Adipose tissue (tissue), 3 donors: ENCODE measurements around the gene TMEM44. TPM values are rescaled to one million over a fixed set of nuclear protein-coding genes. Genes with fewer than 3 reads are reported as not detected.

Experiments
- H3K27ac ChIP-seq: one replicate; pipeline ENCODE4 v1.5.1; 2013; ENCODE audit warnings: low read depth, low read length
- WGBS, 3 donors: extraction: QIAGEN DNeasy Blood & Tissue Kit; methylation state at CpG; one replicate each; pipeline ENCODE4 v1.1.7; 2013; 5-methylcytosine and 5-hydroxymethylcytosine counted together
- polyA plus RNA-seq, 3 donors: library from polyadenylated mRNA; stranded (reverse); fragments of 200-250 nt; gene quantifications; one replicate each; pipeline ENCODE4 v1.2.3, GENCODE V29; 2013
- donor health status: healthy with polysubstance abuse.
- donor health status: Bipolar disorder and iron deficiency.
- donor health status: healthy.

Gene TMEM44
- 10 to 100 TPM in 1 of 3 donors, 1 to 10 TPM in 2; 2.3 to 18.2 (median 9.1) TPM for polyA plus RNA-seq

GRCh38 chr3:194633349-194634004, at the start of gene TMEM44:
Gene TMEM44 (minus strand): TSS chr3:194633419. CDS start chr3:194633215, 204 bp downstream.
- 1% methylated on average over 59 to 66 of the region's 66 CpGs for WGBS, 3 donors
- peak within 1 kb of the TSS; percentile 10 for H3K27ac ChIP-seq

- no peak overlapping the region for H3K27ac ChIP-seq
- 35 to 41% (median 41%) methylated on average over 14 of the region's 14 CpGs for WGBS, 3 donors
Measured at GRCh38 chr3:194682694-194683310, 49.6 kb upstream of the TMEM44 start.

GRCh38 chr3:194682189-194682693, 49.0 kb upstream of the TMEM44 start:
- WGBS, 3 donors, result 31 to 33% (median 32%) methylated on average over 4 of the region's 4 CpGs
- H3K27ac ChIP-seq, result no peak overlapping the region

- 75 to 84% (median 80%) methylated on average over 11 of the region's 11 CpGs for WGBS, 3 donors
Measured at GRCh38 chr3:194680888-194681615, 47.8 kb upstream of the TMEM44 start.

DNA sequence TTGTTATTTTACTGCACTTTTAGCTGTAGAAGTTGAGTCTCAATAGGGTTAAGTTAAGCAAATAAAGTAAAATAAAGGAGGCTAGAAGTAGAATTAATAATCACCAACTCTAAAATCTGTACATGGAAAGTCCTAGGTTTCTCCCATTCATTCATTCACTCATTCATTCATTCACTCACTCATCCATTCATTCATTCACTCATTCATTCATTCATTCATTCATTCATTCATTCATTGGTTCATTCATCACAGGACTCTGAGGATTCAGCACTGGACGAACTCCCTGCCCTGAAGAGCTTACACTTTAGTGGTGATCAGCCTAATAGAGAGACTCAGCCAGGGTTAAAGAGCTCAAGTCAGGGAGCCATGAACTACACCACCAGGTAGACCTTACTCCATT, 43.3 kb upstream of the TMEM44 start:
- H3K27ac ChIP-seq, result no peak overlapping the region
- WGBS, 3 donors, result 67 to 87% (median 81%) methylated on average over 1 of the region's 1 CpG

More at GRCh38 chr3:194680888-194681615, 47.8 kb upstream of the TMEM44 start:
- no peak overlapping the region for H3K27ac ChIP-seq

DNA sequence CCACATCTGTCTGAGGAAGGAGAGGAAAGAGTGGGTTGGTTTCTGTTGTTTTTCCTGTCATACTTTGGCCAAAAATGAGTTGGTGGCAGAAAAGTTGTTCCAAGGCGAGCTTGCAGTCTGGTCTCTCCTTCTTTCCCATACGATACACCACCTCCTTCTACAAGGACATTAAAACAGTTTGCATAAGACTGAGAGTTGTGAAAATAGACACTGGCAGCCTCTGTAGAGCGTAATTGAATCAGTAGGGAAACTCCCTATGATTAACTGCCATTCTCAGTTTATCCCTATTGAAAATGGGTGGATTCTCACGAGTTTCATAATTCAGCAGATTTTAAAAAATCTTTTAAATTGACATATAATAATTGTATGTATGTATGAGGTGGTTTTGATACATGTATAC, 42.5 kb upstream of the TMEM44 start:
- no peak overlapping the region for H3K27ac ChIP-seq
- 42 to 61% (median 45%) methylated on average over 4 of the region's 4 CpGs for WGBS, 3 donors

GRCh38 chr3:194675081-194675640, 41.9 kb upstream of the TMEM44 start:
- H3K27ac ChIP-seq, result no peak overlapping the region
- WGBS, 3 donors, result 39 to 46% (median 45%) methylated on average over 12 of the region's 12 CpGs

DNA sequence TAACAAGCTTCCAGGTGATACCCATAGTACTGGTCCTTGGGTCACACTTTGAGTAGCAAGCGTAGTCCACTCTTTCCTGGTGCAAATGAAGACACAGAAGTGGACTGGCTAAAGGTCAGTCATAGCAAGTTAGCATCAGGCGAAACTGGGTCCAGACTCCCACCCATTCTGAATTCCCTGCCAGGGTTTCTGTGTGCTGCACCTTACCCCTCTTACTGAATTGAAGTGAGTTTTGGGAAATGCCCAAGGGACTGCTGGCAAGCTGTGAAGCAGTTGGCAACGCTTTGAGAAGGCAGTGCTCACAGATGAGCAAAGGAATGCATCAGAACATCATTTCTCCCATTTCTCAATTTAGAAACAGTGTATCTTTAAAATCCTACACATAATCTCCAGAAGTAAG, 40.5 kb upstream of the TMEM44 start:
- WGBS, 3 donors, result 77 to 80% (median 77%) methylated on average over 3 of the region's 3 CpGs
- H3K27ac ChIP-seq, result no peak overlapping the region

- H3K27ac ChIP-seq, result no peak overlapping the region
- 29 to 39% (median 38%) methylated on average over 5 of the region's 5 CpGs for WGBS, 3 donors
Measured at GRCh38 chr3:194672876-194673275, 39.7 kb upstream of the TMEM44 start.

DNA sequence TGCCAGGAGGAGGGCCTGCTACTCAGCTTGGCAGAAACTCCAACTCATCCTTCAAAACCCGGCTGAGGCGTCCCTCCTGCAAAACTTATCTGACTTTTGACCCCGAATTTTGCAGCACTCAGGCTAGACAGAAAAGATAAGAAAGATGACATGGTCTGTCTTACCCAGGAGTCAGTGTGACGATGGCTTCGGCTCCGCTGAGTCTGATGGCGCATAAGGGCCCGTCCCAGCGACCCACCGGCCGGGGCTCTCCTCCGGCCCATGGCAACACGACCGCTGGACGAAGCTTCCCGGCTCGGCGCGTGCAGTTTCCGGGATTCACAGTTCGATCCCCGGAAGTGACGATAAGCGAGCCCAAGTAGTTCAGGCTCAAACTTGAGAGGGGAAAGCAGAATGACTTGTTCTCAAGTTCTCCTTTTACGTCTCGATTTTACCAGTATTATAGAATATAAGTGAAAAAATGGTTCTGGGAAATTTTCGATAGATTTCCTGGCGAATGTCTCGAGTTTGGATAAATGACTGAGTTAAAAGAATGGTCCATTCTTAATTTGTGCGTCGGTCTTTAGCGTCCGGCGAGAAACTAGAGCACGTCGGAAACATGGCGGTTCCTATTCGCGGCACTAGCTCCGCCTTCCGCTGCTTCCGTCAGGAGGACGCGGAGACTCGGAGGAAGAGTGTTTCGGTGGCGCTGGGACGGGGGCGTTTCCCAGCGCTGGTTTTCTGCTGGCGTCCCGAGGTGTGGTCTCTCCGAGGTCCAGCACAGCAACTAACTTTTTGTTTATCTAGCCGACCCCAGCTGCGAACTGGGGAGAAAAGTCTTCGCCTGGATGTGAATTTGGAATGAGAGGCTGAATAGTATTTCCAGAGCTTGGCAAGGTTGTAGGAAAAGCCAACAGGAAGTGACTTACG, 38.9 kb upstream of the TMEM44 start, which contains the start of gene LSG1:
Gene LSG1 (minus strand): TSS at position 292 of the 909 bp plus-strand sequence. CDS start 29 bp downstream, at position 263.
- peak within 1 kb of the TSS; percentile 78 for H3K27ac ChIP-seq
- 0% methylated on average over 57 of the region's 57 CpGs for WGBS, 3 donors

DNA sequence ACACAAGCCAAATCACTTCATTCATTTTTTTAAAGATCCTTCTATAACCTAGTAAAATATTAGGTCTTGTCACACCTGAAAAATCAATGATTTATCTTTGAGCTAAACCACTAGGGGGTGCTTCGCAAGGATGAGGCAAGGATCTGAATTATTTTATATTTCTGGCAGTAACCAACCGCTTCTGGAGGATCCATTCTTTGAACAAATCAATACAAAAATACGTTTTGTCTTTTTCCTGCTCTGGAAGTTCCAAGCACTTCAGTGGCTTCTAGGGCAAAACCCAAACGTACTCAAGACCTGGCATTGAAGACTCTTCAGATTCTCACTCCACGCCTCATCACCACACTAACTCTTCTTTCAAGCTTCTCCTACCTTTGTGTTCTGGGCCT, 38.3 kb upstream of the TMEM44 start:
- WGBS, 3 donors, result 0% methylated on average over 5 of the region's 5 CpGs
- peak overlapping the region; percentile 78 for H3K27ac ChIP-seq

DNA sequence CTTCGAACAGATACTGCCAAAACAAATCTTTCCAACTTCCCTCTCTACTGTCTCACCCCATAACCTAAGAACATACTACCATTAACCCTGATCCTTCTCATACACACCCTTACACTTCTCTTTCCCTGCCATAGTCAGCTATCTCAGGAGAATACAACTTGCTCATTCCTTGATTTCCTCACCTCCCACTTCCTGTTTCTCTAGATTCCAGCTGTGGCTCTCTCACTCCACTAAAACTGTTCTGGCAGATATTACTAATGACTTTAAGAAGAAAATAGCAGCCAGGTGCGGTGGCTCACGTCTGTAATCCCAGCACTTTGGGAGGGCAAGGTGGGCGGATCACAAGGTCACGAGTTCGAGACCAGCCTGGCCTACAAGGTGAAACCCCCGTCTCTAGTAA, 34.1 kb upstream of the TMEM44 start:
- H3K27ac ChIP-seq, result no peak overlapping the region
- 66 to 80% (median 73%) methylated on average over 7 of the region's 7 CpGs for WGBS, 3 donors

DNA sequence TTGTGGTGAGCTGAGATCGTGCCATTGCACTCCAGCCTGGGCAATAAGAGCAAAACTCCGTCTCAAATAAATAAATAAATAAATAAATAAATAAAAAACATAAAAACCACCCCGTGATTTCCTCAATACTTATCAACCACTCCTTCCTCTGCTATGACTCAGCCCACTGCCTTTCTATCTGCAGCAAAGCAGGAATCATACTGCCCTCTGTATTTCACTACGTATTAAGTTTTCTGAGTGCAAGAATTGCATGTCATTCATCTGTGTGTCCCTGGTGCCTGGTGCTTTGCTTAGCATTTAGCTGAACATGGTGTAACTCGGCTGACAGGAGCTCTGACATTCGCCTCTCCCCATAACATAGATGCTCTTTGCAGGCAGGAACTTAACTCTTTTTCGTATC, 31.6 kb upstream of the TMEM44 start:
- WGBS, 3 donors, result 75 to 91% (median 81%) methylated on average over 7 of the region's 7 CpGs
- no peak overlapping the region for H3K27ac ChIP-seq

DNA sequence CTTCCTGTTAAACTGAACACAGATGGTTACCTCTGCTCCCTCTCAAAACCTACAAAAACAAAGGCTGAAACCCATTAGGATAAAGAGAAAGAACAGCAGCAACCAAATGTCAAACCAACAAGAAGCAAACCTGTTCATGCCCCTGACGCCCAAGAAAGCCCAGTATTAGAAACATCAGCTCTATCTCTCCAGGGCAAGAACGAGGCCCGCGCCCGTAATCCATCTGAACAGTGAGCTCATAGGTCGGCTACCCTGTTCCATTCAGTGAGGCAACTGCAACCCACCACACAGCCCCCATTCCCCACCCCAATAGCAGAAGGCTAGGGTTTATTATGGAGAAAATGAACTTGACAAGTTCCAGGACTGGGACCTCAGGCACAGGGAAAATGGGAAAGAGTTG, 28.7 kb upstream of the TMEM44 start:
- no peak overlapping the region for H3K27ac ChIP-seq

GRCh38 chr3:194661374-194661773, 28.2 kb upstream of the TMEM44 start:
- no peak overlapping the region for H3K27ac ChIP-seq
- WGBS, 3 donors, result 34 to 55% (median 45%) methylated on average over 3 of the region's 3 CpGs

More for the DNA sequence above, 28.7 kb upstream of the TMEM44 start:
- 65 to 90% (median 69%) methylated on average over 6 of the region's 6 CpGs for WGBS, 3 donors

DNA sequence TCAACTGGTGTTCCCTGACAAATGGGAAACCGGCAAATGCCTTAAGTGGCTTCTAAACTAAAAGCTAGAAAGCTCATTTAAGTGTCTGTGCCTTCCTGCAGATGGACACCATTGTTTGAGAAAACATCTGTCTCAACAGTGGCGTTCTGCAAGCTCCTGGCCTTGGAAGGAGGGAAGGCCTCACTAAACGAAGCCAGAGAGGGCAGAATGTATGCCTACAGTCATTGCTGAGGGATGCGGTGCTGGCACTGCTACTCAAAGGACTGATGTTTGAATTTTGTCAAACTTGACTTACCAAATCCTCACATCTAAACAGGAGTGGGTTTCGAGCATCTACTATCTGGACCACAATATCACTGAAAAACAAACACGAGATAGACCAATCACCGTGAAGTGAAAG, 26.6 kb upstream of the TMEM44 start:
- 82 to 87% (median 83%) methylated on average over 7 of the region's 7 CpGs for whole genome bisulfite sequencing, 3 donors
- H3K27ac ChIP-seq, result no peak overlapping the region

GRCh38 chr3:194658477-194659242, 25.4 kb upstream of the TMEM44 start:
- WGBS, 3 donors, result 71 to 76% (median 75%) methylated on average over 5 of the region's 5 CpGs
- no peak overlapping the region for H3K27ac ChIP-seq
